C4-2B (cell line): Measurements from ENCODE around the gene GRIN3A.

Experiments
- ZFX ChIP-seq: fragments of 450-650 bp; IDR thresholded peaks from 2 replicates; pipeline ENCODE4 v1.6.1; 2017
- TF ChIP-seq, protein P1 (sequence below): fragments of 450-650 bp; conservative IDR thresholded peaks from 2 replicates; pipeline ENCODE4 v1.5.1; 2017; ENCODE audit warnings: mild to moderate bottlenecking

DNA sequence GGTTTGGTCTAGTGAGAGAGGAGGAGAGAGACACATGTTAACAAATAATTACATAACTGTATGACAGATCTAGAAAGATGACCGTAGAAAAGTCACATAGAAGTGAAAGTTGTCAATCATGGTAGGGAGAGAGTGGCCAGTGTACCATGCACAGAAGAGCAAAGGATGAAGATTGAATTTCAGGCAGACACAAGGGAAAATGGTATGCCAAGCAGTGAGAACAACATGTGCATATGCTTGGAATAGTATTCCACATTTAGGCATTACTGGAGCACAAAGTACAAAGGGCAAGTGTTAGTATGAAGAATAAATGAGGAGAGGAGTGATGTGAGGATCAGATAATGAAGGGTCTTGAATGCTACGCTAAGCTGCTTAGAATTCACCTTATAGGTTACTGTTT, 20.3 kb downstream of the GRIN3A start:
- TF ChIP-seq, protein P1, sequence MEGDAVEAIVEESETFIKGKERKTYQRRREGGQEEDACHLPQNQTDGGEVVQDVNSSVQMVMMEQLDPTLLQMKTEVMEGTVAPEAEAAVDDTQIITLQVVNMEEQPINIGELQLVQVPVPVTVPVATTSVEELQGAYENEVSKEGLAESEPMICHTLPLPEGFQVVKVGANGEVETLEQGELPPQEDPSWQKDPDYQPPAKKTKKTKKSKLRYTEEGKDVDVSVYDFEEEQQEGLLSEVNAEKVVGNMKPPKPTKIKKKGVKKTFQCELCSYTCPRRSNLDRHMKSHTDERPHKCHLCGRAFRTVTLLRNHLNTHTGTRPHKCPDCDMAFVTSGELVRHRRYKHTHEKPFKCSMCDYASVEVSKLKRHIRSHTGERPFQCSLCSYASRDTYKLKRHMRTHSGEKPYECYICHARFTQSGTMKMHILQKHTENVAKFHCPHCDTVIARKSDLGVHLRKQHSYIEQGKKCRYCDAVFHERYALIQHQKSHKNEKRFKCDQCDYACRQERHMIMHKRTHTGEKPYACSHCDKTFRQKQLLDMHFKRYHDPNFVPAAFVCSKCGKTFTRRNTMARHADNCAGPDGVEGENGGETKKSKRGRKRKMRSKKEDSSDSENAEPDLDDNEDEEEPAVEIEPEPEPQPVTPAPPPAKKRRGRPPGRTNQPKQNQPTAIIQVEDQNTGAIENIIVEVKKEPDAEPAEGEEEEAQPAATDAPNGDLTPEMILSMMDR, result no peak
- no peak for TF ChIP-seq ZFX
